Natural killer cell (primary cell): Measurements from ENCODE around the gene FXR1. TPM values are rescaled to one million over a fixed set of nuclear protein-coding genes. Genes with fewer than 3 reads are reported as not detected.

ENCODE experiments used
- ATAC-seq, 3 donors: fragments of 150-1000 bp in 2 of 3; fragments of 200-7000 bp in 1 of 3; cut with Tn5 transposase; 1 replicate in 1 of 3; 2 replicates in 2 of 3; pipeline ENCODE4 v1.10.0; 2021; ENCODE audit warnings: mild to moderate bottlenecking in 2 of 3, moderate library complexity in 2 of 3
- DNase-seq, 2 donors: peaks; one replicate each; pipeline versions ENCODE4 v3.0.0 to v3.0.0-alpha.2; 2013 to 2021; ENCODE audit warnings: mixed read lengths in 1 of 2
- H3K27ac ChIP-seq: one replicate; pipeline ENCODE4 v1.5.1; 2013; ENCODE audit warnings: mild to moderate bottlenecking, low read length
- H3K27me3 ChIP-seq: one replicate; pipeline ENCODE4 v1.6.1; 2013; ENCODE audit warnings: low read length; ENCODE audit not compliant: control insufficient read depth, insufficient read depth
- H3K36me3 ChIP-seq: one replicate; pipeline ENCODE4 v1.6.1; 2013; ENCODE audit warnings: low read length; ENCODE audit not compliant: control insufficient read depth, insufficient read depth
- H3K4me1 ChIP-seq: one replicate; pipeline ENCODE4 v1.6.1; 2013; ENCODE audit warnings: low read length; ENCODE audit not compliant: control insufficient read depth, insufficient read depth
- H3K4me3 ChIP-seq: one replicate; pipeline ENCODE4 v1.5.1; 2013; ENCODE audit warnings: low read length
- H3K9me3 ChIP-seq: one replicate; pipeline ENCODE4 v1.6.1; 2013; ENCODE audit warnings: low read length; ENCODE audit not compliant: control insufficient read depth, insufficient read depth
- H3K27ac Mint-ChIP-seq, 2 donors: one replicate each; pipeline ENCODE4 v1.8.0; 2022; ENCODE audit warnings: mild to moderate bottlenecking in 2 of 2, mixed read lengths in 2 of 2, moderate library complexity in 1 of 2
- H3K27me3 Mint-ChIP-seq, 2 donors: one replicate each; pipeline ENCODE4 v1.8.0; 2022; ENCODE audit warnings: low read depth in 2 of 2, mixed read lengths in 2 of 2
- H3K36me3 Mint-ChIP-seq: one replicate; pipeline ENCODE4 v1.8.0; 2022; ENCODE audit warnings: mixed read lengths
- H3K4me1 Mint-ChIP-seq, 2 donors: one replicate each; pipeline ENCODE4 v1.8.0; 2022; ENCODE audit warnings: mixed read lengths in 2 of 2
- H3K4me3 Mint-ChIP-seq: one replicate; pipeline ENCODE4 v1.8.0; 2022; ENCODE audit warnings: mild to moderate bottlenecking, moderate library complexity, mixed read lengths
- H3K9me3 Mint-ChIP-seq, 2 donors: one replicate each; pipeline ENCODE4 v1.8.0; 2022; ENCODE audit warnings: mixed read lengths in 2 of 2
- WGBS: methylation state at CpG from one replicate; pipeline ENCODE4 v1.1.7; 2013; ENCODE audit warnings: missing lambda C conversion rate; ENCODE audit not compliant: insufficient coverage; 5-methylcytosine and 5-hydroxymethylcytosine counted together
- intact Hi-C: fragments of 100-400 bp; cut with micrococcal nuclease; formaldehyde crosslinking; loops from one replicate; pipeline ENCODE4 v1.14.2; 2022
- total RNA-seq, 4 donors: library from RNA; stranded (reverse); fragments of 120-200 nt in 1 of 4; gene quantifications; one replicate each; pipeline versions ENCODE4 v1.2.3 to v1.2.4, GENCODE V29; 2013 to 2022
- TF ChIP-seq, protein P1 (sequence below): fragments of 200-600 bp; IDR thresholded peaks from one replicate; pipeline ENCODE4 v1.8.0; 2022; ENCODE audit warnings: antibody characterized with exemption

The FXR1 gene
- total RNA-seq, 3 donors from 2014 or later (not counting 1 experiment from before 2014, with no cell fraction given): 135 to 149 (median 148) TPM

DNA sequence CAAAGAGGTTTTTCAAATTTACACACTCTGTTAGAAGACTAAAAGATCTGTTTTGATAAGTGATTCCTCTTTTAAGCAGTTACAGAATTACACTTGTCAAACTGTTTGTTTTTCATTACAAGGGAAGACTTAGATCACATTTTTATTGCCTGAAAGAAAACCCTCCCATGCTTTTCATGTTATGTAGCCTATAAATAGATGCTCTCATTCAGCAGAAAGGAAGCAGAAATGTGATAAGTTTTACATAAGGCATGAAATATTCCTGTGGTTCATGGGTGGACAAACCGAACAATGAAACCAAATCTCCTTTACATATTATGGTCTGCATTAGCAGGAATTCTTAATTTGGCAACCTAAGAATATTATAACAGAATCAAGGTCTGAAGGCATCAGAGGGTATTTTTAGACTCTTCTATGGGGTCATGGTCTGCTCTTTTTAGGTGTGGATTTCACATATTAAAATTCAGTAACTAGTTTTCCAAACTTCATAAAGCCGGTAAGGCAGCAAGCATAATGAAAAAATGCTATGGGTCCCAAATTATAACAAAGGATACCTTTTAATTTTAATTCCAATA, 37.3 kb upstream of the FXR1 start:
- H3K36me3 Mint-ChIP-seq: no peaks in the 10 kb centered on the region
- ATAC-seq: no peak
- intact Hi-C loops: no loop called here
- H3K4me3 Mint-ChIP-seq: no peak overlapping the region
- WGBS: no CpG with 5 or more reads among the region's 2 CpGs
- H3K27ac Mint-ChIP-seq: no peak overlapping the region
- H3K27me3 ChIP-seq: no peaks in the 10 kb centered on the region
- H3K4me1 ChIP-seq: no peaks in the 10 kb centered on the region
- H3K9me3 Mint-ChIP-seq: no peaks in the 10 kb centered on the region
- TF ChIP-seq, protein P1, sequence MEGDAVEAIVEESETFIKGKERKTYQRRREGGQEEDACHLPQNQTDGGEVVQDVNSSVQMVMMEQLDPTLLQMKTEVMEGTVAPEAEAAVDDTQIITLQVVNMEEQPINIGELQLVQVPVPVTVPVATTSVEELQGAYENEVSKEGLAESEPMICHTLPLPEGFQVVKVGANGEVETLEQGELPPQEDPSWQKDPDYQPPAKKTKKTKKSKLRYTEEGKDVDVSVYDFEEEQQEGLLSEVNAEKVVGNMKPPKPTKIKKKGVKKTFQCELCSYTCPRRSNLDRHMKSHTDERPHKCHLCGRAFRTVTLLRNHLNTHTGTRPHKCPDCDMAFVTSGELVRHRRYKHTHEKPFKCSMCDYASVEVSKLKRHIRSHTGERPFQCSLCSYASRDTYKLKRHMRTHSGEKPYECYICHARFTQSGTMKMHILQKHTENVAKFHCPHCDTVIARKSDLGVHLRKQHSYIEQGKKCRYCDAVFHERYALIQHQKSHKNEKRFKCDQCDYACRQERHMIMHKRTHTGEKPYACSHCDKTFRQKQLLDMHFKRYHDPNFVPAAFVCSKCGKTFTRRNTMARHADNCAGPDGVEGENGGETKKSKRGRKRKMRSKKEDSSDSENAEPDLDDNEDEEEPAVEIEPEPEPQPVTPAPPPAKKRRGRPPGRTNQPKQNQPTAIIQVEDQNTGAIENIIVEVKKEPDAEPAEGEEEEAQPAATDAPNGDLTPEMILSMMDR: no peak
- no peak overlapping the region for H3K4me3 ChIP-seq
- H3K4me1 Mint-ChIP-seq: no peaks in the 10 kb centered on the region
- no peaks in the 10 kb centered on the region for H3K36me3 ChIP-seq
- DNase-seq: no peak
- H3K27ac ChIP-seq: no peak overlapping the region
- H3K9me3 ChIP-seq: no peaks in the 10 kb centered on the region
- H3K27me3 Mint-ChIP-seq: peaks cover 6 to 19% of the 10 kb centered on the region in 2 donors

DNA sequence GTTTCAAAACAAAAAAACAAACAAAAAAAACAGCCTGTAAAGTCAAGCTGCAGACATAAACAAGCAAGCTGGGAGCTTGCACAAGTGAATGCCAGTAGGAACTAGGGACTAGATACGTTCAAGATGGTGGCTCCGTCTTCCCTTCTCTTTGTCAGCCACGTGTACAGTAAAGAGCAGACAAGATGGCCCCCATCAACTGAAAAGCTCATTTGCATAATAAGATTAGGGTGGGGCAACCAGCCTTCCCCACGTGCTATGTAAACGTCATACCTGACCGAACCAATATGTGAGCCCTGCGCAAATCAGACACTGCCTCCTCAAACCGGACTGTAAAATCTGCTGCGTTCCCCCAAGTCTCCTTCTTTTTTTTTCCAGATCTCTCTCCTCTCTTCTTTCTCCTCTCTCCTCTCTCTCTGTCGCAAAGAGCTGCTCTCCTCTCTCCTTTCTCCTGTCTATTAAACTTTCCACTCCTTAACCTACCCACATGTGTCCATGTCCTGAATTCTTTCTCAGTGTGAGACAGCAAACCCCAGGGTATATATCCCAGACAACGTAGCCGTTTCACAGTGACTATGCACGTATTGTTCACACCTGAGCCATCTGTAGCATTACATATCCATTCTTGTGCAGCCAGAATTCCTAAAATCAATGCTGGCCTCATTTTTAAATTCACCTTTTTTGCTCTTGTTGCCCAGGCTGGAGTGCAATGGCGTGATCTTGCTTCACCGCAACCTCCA, 31.2 kb upstream of the FXR1 start:
- intact Hi-C loops: no loop called here
- H3K9me3 ChIP-seq: no peaks in the 10 kb centered on the region
- DNase-seq (no peak), ATAC-seq (no peak)
- H3K27ac ChIP-seq: no peak overlapping the region
- TF ChIP-seq, protein P1: no peak
- Mint-ChIP-seq H3K9me3 (peaks cover 2 to 3% of the 10 kb centered on the region in 2 donors), H3K4me1 (no peaks in the 10 kb centered on the region), H3K36me3 (no peaks in the 10 kb centered on the region), H3K4me3 (no peak overlapping the region), H3K27me3 (peaks cover 9 to 11% of the 10 kb centered on the region in 2 donors), H3K27ac (no peak overlapping the region)
- H3K4me3 ChIP-seq: no peak overlapping the region
- no peaks in the 10 kb centered on the region for H3K4me1 ChIP-seq
- H3K36me3 ChIP-seq: no peaks in the 10 kb centered on the region
- H3K27me3 ChIP-seq: no peaks in the 10 kb centered on the region
- WGBS: 90% methylated on average over 15 of the region's 15 CpGs

DNA sequence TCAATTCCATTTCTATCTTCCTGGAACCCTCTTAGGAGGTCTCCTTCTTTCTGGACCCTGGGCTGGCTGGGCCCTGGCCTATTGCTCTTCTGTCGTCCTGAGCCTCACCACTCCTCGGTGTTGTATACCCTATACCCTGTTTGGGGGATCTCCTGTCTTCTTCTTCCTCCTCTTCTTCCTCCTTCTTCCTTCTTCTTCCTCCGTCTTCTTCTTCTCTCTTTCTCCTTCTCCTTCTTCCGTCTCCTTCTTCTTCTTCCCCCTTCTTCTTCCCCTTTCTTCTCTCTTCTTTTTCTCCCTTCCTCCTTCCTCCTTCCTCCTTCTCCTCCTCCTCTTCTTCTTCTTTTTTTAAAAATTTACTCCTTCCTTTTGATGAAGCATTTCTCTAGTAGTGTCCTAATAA, 30.4 kb upstream of the FXR1 start:
- ATAC-seq (no peak), DNase-seq (no peak)
- Histone ChIP-seq H3K9me3 (no peaks in the 10 kb centered on the region), H3K4me1 (no peaks in the 10 kb centered on the region), H3K4me3 (no peak overlapping the region), H3K27ac (no peak overlapping the region), H3K27me3 (peaks cover 2% of the 10 kb centered on the region), H3K36me3 (no peaks in the 10 kb centered on the region)
- Mint-ChIP-seq H3K4me3 (no peak overlapping the region), H3K4me1 (no peaks in the 10 kb centered on the region), H3K27me3 (peaks cover 11 to 13% of the 10 kb centered on the region in 2 donors), H3K27ac (no peak overlapping the region), H3K36me3 (no peaks in the 10 kb centered on the region), H3K9me3 (peaks cover 2 to 3% of the 10 kb centered on the region in 2 donors)
- TF ChIP-seq, protein P1: no peak
- WGBS: 66% methylated on average over 4 of the region's 4 CpGs
- intact Hi-C loops: no loop called here
